Activated naive CD8-positive, alpha-beta T cell treated with anti-CD3 and anti-CD28 coated beads for 36 hours (primary cell): ENCODE data around the gene NSUN3. TPM values are rescaled to one million over a fixed set of nuclear protein-coding genes. Genes with fewer than 3 reads are reported as not detected.
"Not testable (repeated sequence)": the region's sequence is repeated elsewhere in the genome, so short reads cannot be mapped to it uniquely, and the experiment has no call there.

Experiments used
- DNase-seq: peaks from one replicate; pipeline ENCODE4 v3.0.0; 2021
- H3K27ac Mint-ChIP-seq: one replicate; pipeline ENCODE4 v1.8.0; 2022; ENCODE audit warnings: mild to moderate bottlenecking, moderate library complexity, mixed read lengths
- H3K27me3 Mint-ChIP-seq: one replicate; pipeline ENCODE4 v1.8.0; 2022; ENCODE audit warnings: mild to moderate bottlenecking, mixed read lengths
- H3K36me3 Mint-ChIP-seq: one replicate; pipeline ENCODE4 v1.8.0; 2021; ENCODE audit warnings: mild to moderate bottlenecking, mixed read lengths
- H3K4me1 Mint-ChIP-seq: one replicate; pipeline ENCODE4 v1.8.0; 2021; ENCODE audit warnings: mixed read lengths
- H3K4me3 Mint-ChIP-seq: one replicate; pipeline ENCODE4 v1.8.0; 2022; ENCODE audit warnings: mild to moderate bottlenecking, moderate library complexity, mixed read lengths
- H3K9me3 Mint-ChIP-seq: one replicate; pipeline ENCODE4 v1.8.0; 2022; ENCODE audit warnings: mixed read lengths
- total RNA-seq, 2 experiments: library from RNA; stranded (reverse); gene quantifications; one replicate each; pipeline ENCODE4 v1.2.3, GENCODE V29; 2021

The NSUN3 gene
- 10 to 100 TPM; 13.2 to 13.5 TPM for total RNA-seq

DNA sequence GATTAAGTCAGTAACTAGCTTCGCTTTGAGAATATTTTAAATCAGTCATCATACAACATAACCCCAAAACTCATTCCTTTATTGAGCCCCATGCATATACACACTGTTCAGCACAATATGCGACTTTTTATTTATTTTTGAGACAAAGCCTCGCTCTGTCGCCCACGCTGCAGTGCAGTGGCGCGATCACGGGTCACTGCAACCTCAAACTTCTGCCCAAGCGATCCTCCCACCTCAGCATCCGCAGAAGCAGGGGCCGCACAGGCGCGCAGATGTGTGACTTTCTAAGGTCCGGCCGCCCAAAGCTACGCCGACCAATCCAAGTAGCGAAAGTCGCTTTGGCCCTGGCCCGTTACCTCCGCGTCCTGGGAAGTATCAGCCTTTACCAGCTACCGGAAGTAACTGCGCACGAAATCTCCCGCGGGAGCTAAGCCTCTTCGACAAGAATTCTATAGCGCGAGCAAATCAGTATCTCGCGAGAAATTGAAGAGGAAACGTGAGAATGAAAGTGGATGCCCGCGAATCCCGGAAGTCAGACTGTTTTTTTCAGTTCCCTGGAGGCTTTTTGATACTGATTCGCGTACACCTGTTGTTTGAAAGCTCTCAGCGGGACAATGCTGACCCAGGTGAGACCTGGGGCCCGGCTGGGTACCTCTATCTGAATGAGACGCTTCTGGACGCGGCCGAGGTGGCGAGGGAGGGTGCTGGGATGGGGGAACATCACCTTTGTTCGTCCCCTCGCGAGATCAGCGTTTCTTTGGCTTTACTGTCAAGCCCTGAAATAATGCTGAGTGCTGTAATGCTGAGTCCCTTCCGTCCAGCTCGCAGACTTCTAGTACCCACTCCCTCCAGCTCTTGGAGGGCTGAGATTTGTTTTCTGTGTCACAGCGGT is at the start of gene NSUN3, which contains the start of gene DHFR2:
NSUN3 (plus strand) TSS at position 549 of the 892 bp plus-strand sequence; CDS start at position 615, 66 bp downstream.
DHFR2 (minus strand) TSS at position 404 of the 892 bp plus-strand sequence. CDS start 1,405 bp downstream, outside the sequence.
- peaks cover 45% of the 10 kb centered on the region for H3K36me3 Mint-ChIP-seq
- H3K27ac Mint-ChIP-seq: peak within 1 kb of the TSS; percentile 99
- H3K4me1 Mint-ChIP-seq: peaks cover 38% of the 10 kb centered on the region
- peak within 1 kb of the TSS; percentile 97 for H3K4me3 Mint-ChIP-seq
- H3K9me3 Mint-ChIP-seq: peaks cover 3% of the 10 kb centered on the region
- peak; percentile 82 for DNase-seq
- no peaks in the 10 kb centered on the region for H3K27me3 Mint-ChIP-seq

DNA sequence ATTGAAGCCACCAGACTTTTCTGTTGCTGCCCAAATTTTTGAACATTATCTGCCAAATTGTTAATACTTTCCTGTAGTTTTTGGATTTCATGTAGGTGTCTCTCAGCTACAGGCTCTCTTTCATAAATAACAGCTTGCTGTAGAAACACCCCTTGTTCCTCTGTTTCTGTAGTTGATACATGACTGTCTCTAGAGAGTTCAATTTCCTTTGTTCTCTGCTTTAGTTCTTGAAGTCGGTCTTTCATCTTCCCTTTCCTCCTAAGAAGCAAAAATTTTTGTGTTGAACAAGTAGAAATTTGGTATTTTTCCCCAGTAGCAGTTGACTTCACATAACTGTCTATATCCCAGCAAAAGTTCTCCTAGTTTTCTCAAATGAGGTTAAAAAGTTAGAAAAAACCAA is 47.8 kb upstream of the NSUN3 start:
- Mint-ChIP-seq H3K4me3 (no peak overlapping the region), H3K4me1 (peaks cover 25% of the 10 kb centered on the region), H3K27ac (peak overlapping the region; percentile 52), H3K27me3 (no peaks in the 10 kb centered on the region), H3K9me3 (no peaks in the 10 kb centered on the region), H3K36me3 (peaks cover 15% of the 10 kb centered on the region)
- no peak for DNase-seq

GRCh38 chr3:94019659-94020058 is 43.2 kb upstream of the NSUN3 start:
- Mint-ChIP-seq H3K27ac (no peak overlapping the region), H3K27me3 (no peaks in the 10 kb centered on the region)
- no peak for DNase-seq

DNA sequence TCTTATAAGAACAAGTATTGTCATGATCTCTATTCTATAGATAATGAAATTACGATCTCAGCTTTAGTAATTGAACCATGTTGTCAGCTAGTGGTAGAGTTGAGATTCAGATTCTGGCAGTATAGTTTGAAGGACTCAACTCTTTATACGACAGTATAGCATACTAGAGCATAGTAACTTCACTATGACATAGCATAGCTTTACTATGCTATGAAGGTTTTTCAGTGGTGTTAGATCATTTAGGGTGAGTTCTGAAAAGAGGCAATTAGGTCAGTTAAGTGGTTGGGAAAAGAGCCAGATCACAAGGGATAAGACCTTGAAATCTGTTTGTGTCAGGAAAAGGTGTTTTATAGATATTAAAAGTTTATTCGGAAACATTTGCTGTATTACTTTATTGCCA is 42.6 kb upstream of the NSUN3 start:
- H3K9me3 Mint-ChIP-seq: no peaks in the 10 kb centered on the region
- H3K27me3 Mint-ChIP-seq: no peaks in the 10 kb centered on the region
- H3K4me3 Mint-ChIP-seq: no peak overlapping the region
- no peak for DNase-seq
- H3K27ac Mint-ChIP-seq: no peak overlapping the region
- no peaks in the 10 kb centered on the region for H3K36me3 Mint-ChIP-seq
- H3K4me1 Mint-ChIP-seq: no peaks in the 10 kb centered on the region

More at GRCh38 chr3:94019659-94020058, 43.2 kb upstream of the NSUN3 start:
- Mint-ChIP-seq H3K4me1 (peaks cover 6% of the 10 kb centered on the region), H3K9me3 (no peaks in the 10 kb centered on the region), H3K36me3 (peaks cover 5% of the 10 kb centered on the region), H3K4me3 (no peak overlapping the region)

- Mint-ChIP-seq H3K9me3 (no peaks in the 10 kb centered on the region), H3K4me3 (no peak overlapping the region), H3K4me1 (no peaks in the 10 kb centered on the region), H3K27me3 (no peaks in the 10 kb centered on the region), H3K36me3 (no peaks in the 10 kb centered on the region), H3K27ac (no peak overlapping the region)
- no peak for DNase-seq
Measured at GRCh38 chr3:94024385-94024784, 38.5 kb upstream of the NSUN3 start.

DNA sequence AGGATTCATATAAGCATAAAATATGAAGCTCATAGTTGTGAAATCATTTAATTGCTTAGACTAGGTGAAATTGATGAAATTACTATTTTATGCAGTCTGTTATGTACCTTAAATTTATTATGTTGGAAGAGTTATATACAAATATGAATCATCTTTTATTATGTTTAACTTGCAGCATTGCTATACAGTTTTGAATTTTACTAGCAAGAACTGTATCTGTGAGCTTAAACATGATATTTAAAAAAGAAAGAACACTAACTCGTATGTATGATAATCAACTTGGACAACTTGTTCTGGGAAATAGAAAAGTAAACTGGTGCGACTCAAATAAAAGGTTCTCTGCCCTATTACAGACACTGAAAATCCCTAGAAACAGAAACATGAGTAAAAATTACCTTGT is 36.2 kb upstream of the NSUN3 start:
- H3K9me3 Mint-ChIP-seq: no peaks in the 10 kb centered on the region
- H3K27me3 Mint-ChIP-seq: no peaks in the 10 kb centered on the region

GRCh38 chr3:94028093-94028837 is 34.6 kb upstream of the NSUN3 start, which contains the start of gene STX19:
Gene STX19 (minus strand): TSS chr3:94028597. CDS start chr3:94015269, 13,328 bp downstream.
- H3K27me3 Mint-ChIP-seq: no peaks in the 10 kb centered on the region
- DNase-seq: no peak
- H3K27ac Mint-ChIP-seq: no peak within 1 kb of the TSS

More for the DNA sequence above, 36.2 kb upstream of the NSUN3 start:
- no peak overlapping the region for H3K4me3 Mint-ChIP-seq
- H3K27ac Mint-ChIP-seq: no peak overlapping the region
- H3K4me1 Mint-ChIP-seq: no peaks in the 10 kb centered on the region
- no peaks in the 10 kb centered on the region for H3K36me3 Mint-ChIP-seq
- no peak for DNase-seq

DNA sequence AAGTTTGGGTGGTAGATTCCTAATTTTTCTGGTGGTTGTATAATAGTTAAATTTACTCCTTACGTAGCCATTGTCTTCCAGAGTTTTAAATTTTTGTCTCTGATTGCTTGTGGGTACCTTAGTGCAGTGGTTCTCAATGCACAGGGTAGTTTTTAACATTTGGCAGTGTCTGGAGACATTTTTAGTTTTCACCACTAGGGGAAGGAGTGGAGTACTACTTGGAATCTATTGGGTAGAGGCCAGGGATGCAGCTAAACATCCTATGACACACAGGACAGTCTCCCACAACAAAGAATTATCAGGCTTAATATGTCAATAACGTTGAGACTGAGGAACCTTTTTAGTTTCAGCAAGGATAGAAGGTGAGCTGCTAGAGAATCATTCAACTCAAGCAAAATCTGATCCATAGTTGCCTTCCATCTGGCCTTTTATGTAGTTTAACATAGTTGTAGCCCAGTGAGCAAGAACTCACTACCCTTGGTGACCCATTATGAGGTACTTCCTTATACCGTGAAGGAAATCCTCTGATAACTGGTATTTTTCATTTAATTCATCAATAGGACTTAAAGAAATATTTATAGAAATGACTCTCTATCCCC is 25.9 kb upstream of the NSUN3 start:
- no peak for DNase-seq
- Mint-ChIP-seq H3K9me3 (no peaks in the 10 kb centered on the region), H3K27ac (no peak overlapping the region), H3K4me1 (no peaks in the 10 kb centered on the region), H3K36me3 (peaks cover under 1% of the 10 kb centered on the region), H3K4me3 (no peak overlapping the region), H3K27me3 (no peaks in the 10 kb centered on the region)

More at GRCh38 chr3:94028093-94028837, 34.6 kb upstream of the NSUN3 start, which contains the start of gene STX19:
- H3K36me3 Mint-ChIP-seq: peaks cover 4% of the 10 kb centered on the region
- H3K9me3 Mint-ChIP-seq: no peaks in the 10 kb centered on the region
- no peaks in the 10 kb centered on the region for H3K4me1 Mint-ChIP-seq
- no peak within 1 kb of the TSS for H3K4me3 Mint-ChIP-seq

DNA sequence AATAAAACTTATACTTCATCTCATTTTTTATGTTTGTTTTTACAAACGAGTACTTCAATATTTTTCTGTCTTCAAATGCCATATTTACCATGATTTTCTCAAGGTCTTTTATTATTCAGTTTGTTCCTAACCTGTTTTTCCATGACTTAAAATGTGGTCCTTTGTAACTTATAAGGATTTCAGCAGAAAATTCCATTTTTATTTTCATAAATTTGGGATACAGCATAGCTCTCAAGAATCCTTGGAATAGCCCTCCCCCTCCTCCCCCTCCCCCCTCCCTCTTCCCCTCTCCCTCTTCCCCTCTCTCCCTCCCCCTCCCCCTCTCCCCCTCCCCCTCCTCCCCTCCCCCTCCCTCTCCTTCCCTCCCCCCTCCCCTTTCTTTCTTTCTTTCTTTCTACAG is 19.6 kb upstream of the NSUN3 start:
- Mint-ChIP-seq H3K36me3 (peaks cover 15% of the 10 kb centered on the region), H3K27me3 (no peaks in the 10 kb centered on the region), H3K9me3 (no peaks in the 10 kb centered on the region), H3K4me3 (no peak overlapping the region), H3K4me1 (peaks cover 5% of the 10 kb centered on the region), H3K27ac (no peak overlapping the region)
- no peak for DNase-seq

GRCh38 chr3:94044100-94044936 is 18.5 kb upstream of the NSUN3 start:
- H3K4me1 Mint-ChIP-seq, H3K27me3 Mint-ChIP-seq, H3K4me3 Mint-ChIP-seq, H3K27ac Mint-ChIP-seq, DNase-seq, H3K9me3 Mint-ChIP-seq: not testable (repeated sequence)
- H3K36me3 Mint-ChIP-seq: peaks cover 15% of the 10 kb centered on the region

- Mint-ChIP-seq H3K4me1 (peaks cover 5% of the 10 kb centered on the region), H3K36me3 (peaks cover 15% of the 10 kb centered on the region), H3K4me3 (no peak overlapping the region), H3K27me3 (no peaks in the 10 kb centered on the region), H3K9me3 (no peaks in the 10 kb centered on the region), H3K27ac (no peak overlapping the region)
- no peak for DNase-seq
Measured at GRCh38 chr3:94046533-94046932, 16.3 kb upstream of the NSUN3 start.

- no peak for DNase-seq
- no peak overlapping the region for H3K4me3 Mint-ChIP-seq
- no peaks in the 10 kb centered on the region for H3K4me1 Mint-ChIP-seq
- no peaks in the 10 kb centered on the region for H3K9me3 Mint-ChIP-seq
- H3K27me3 Mint-ChIP-seq: no peaks in the 10 kb centered on the region
- H3K36me3 Mint-ChIP-seq: peaks cover 6% of the 10 kb centered on the region
- no peak overlapping the region for H3K27ac Mint-ChIP-seq
Measured at GRCh38 chr3:94049267-94049666, 13.6 kb upstream of the NSUN3 start.

- no peak overlapping the region for H3K4me3 Mint-ChIP-seq
- no peaks in the 10 kb centered on the region for H3K27me3 Mint-ChIP-seq
- no peak overlapping the region for H3K27ac Mint-ChIP-seq
- H3K36me3 Mint-ChIP-seq: no peaks in the 10 kb centered on the region
- no peak for DNase-seq
- H3K4me1 Mint-ChIP-seq: no peaks in the 10 kb centered on the region
- no peaks in the 10 kb centered on the region for H3K9me3 Mint-ChIP-seq
Measured at GRCh38 chr3:94050546-94050945, 12.3 kb upstream of the NSUN3 start.

- Mint-ChIP-seq H3K27ac (no peak overlapping the region), H3K4me1 (peaks cover 30% of the 10 kb centered on the region), H3K36me3 (peaks cover 31% of the 10 kb centered on the region), H3K27me3 (no peaks in the 10 kb centered on the region), H3K4me3 (no peak overlapping the region), H3K9me3 (no peaks in the 10 kb centered on the region)
- DNase-seq: no peak
Measured at GRCh38 chr3:94061297-94061696, 1.6 kb upstream of the NSUN3 start.
